Dermis microvascular lymphatic vessel endothelial cell (primary cell): ENCODE data around the gene DONSON. TPM values are rescaled to one million over a fixed set of nuclear protein-coding genes. Genes with fewer than 3 reads are reported as not detected.
A peak's percentile ranks its signal among the peaks of the same experiment; 100 is the strongest.

Experiments used
- DNase-seq, 2 donors: peaks; one replicate each; pipeline versions ENCODE4 v3.0.0 to v3.0.0-alpha.2; 2010; ENCODE audit warnings: low read depth in 2 of 2
- total RNA-seq: library from RNA; depleted of rRNA; stranded (reverse); fragments of >200 nt; gene quantifications from 2 replicates; pipeline ENCODE4 v1.2.1, GENCODE V29; 2014

DONSON gene
- total RNA-seq, 1 donor from 2014 or later, result 11.4 TPM

GRCh38 chr21:33541756-33542639, 46.5 kb downstream of the DONSON start, which contains the start of gene GART:
Gene GART (minus strand): TSS chr21:33542117. CDS start chr21:33539315, 2,802 bp downstream.
- DNase-seq, result peak; percentile 45 to 83

- peak in 1 of 2 donors; percentile 26 for DNase-seq
Measured at GRCh38 chr21:33541105-33541711, 47.3 kb downstream of the DONSON start.

GRCh38 chr21:33540711-33541104, 47.8 kb downstream of the DONSON start:
- no peak for DNase-seq

GRCh38 chr21:33539616-33540015, 48.9 kb downstream of the DONSON start:
- no peak for DNase-seq

- DNase-seq, result no peak
Measured at GRCh38 chr21:33537212-33537611, 51.3 kb downstream of the DONSON start.

- DNase-seq, result no peak
Measured at GRCh38 chr21:33531007-33531406, 57.5 kb downstream of the DONSON start.

Other genes starting within 250 kb of the DONSON start
- gene IFNGR2, start 185.3 kb downstream of the DONSON start, total RNA-seq, result 47.1 and 62.1 TPM in 2 replicates
- 15.0 and 18.8 TPM in 2 replicates for gene TMEM50B, start 108.7 kb downstream of the DONSON start, total RNA-seq
- gene DNAJC28, start 97.0 kb downstream of the DONSON start, total RNA-seq, result 0.89 and 1.2 TPM in 2 replicates
- 53.1 and 63.9 TPM in 2 replicates for gene GART, start 46.6 kb downstream of the DONSON start, total RNA-seq
- 83.2 and 132 TPM in 2 replicates for gene SON, start 45.6 kb downstream of the DONSON start, total RNA-seq
- 23.3 and 23.9 TPM in 2 replicates for gene CRYZL1, start 53.1 kb upstream of the DONSON start, total RNA-seq
- 46.7 and 54.4 TPM in 2 replicates for gene ITSN1, start 53.8 kb upstream of the DONSON start, total RNA-seq